Hepatocyte (in vitro differentiated cells): ENCODE data around the gene GNG7.

Experiments used
- CTCF ChIP-seq: fragments of 200-600 bp; sonication (generic); IDR thresholded peaks from 2 replicates; pipeline ENCODE4 v1.5.1; 2016; ENCODE audit warnings: antibody characterized with exemption, mild to moderate bottlenecking; ENCODE audit not compliant: poor library complexity
- EZH2 ChIP-seq: fragments of 200-600 bp; sonication (generic); IDR thresholded peaks from 2 replicates; pipeline ENCODE4 v1.6.1; 2016; ENCODE audit warnings: antibody characterized with exemption, mild to moderate bottlenecking, borderline replicate concordance

GRCh38 chr19:2670217-2670616 lies 32.3 kb downstream of the GNG7 start:
- TF ChIP-seq EZH2: no peak
- TF ChIP-seq CTCF: no peak
